ENCODE results near the gene KIR2DL3.

KIR2DL3 gene

GRCh38 chr19:54795758-54796157 is 57.4 kb downstream of the KIR2DL3 start:
- DNase-seq (ENCODE audit: low spot score) = no peak
